ENCODE data around the gene MOV10L1.
"Not testable (repeated sequence)": the region's sequence is repeated elsewhere in the genome, so short reads cannot be mapped to it uniquely, and the experiment has no call there.

Gene MOV10L1

GRCh38 chr22:50165436-50166123, 75.8 kb downstream of the MOV10L1 start:
- DNase-seq, result no peak

- DNase-seq, result no peak
These were observed 78.1 kb downstream of the MOV10L1 start for GRCh38 chr22:50167689-50168489.

- not testable (repeated sequence) for DNase-seq
These were observed 78.8 kb downstream of the MOV10L1 start for GRCh38 chr22:50168490-50169180.

GRCh38 chr22:50169181-50169759, 79.5 kb downstream of the MOV10L1 start:
- no peak for DNase-seq

DNA sequence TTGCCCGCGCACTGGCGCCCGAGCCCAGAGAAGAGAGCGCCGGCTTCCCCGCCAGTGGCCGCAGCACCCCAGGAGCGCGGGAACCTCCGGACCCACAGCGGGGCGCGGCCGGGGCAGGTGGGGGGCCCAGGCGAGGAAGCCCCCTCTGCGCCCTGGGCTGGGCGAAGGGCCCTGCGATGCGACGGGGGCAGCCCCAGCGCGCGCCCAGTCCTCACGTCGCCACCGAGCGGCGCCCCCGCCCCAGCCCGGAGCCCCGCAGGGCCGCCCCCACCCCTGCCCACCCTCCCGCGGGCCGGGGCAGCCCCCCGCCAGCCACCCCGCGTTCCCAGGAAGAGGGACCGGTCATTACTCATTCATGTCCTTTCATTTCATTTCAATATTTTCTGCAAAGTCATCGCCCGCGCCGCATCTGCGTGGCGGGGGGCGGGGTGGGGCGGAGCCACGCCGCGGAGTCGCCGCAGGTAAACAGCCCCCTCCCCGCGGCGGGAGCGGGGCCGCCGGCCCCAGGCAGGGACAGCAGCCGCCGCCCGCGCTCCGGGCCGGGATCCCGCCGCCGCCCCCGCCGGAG, 80.1 kb downstream of the MOV10L1 start:
- no peak for DNase-seq

- no peak for DNase-seq
These were observed 80.9 kb downstream of the MOV10L1 start, which contains the start of gene PANX2 for GRCh38 chr22:50170453-50171318. TSS of gene PANX2 (plus strand) at chr22:50170731. CDS start at chr22:50170731, 0 bp downstream.

- DNase-seq, result no peak
These were observed 81.6 kb downstream of the MOV10L1 start for GRCh38 chr22:50171319-50171964.

GRCh38 chr22:50171965-50172421, 82.2 kb downstream of the MOV10L1 start:
- DNase-seq, result no peak

- no peak for DNase-seq
These were observed 83.6 kb downstream of the MOV10L1 start for GRCh38 chr22:50173311-50173982.

- no peak for DNase-seq
These were observed 84.2 kb downstream of the MOV10L1 start for GRCh38 chr22:50173983-50174355.

- no peak for DNase-seq
These were observed 84.8 kb downstream of the MOV10L1 start for GRCh38 chr22:50174382-50175190.

GRCh38 chr22:50175191-50175461, 85.3 kb downstream of the MOV10L1 start:
- DNase-seq, result no peak

GRCh38 chr22:50175921-50176849, 86.4 kb downstream of the MOV10L1 start:
- DNase-seq, result no peak

DNA sequence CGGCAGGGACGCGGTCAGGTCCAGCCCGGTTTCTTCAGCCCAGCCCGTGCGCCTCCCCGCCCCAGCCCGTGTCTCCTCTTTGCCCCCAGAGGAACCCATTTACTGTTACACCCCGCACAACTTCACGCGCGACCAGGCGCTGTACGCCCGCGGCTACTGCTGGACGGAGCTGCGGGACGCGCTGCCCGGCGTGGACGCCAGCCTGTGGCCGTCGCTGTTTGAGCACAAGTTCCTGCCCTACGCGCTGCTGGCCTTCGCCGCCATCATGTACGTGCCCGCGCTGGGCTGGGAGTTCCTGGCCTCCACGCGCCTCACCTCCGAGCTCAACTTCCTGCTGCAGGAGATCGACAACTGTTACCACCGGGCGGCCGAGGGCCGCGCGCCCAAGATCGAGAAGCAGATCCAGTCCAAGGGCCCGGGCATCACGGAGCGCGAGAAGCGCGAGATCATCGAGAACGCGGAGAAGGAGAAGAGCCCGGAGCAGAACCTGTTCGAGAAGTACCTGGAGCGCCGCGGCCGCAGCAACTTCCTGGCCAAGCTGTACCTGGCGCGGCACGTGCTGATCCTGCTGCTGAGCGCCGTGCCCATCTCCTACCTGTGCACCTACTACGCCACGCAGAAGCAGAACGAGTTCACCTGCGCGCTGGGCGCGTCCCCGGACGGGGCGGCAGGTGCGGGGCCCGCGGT, 87.2 kb downstream of the MOV10L1 start:
- DNase-seq, result no peak

DNA sequence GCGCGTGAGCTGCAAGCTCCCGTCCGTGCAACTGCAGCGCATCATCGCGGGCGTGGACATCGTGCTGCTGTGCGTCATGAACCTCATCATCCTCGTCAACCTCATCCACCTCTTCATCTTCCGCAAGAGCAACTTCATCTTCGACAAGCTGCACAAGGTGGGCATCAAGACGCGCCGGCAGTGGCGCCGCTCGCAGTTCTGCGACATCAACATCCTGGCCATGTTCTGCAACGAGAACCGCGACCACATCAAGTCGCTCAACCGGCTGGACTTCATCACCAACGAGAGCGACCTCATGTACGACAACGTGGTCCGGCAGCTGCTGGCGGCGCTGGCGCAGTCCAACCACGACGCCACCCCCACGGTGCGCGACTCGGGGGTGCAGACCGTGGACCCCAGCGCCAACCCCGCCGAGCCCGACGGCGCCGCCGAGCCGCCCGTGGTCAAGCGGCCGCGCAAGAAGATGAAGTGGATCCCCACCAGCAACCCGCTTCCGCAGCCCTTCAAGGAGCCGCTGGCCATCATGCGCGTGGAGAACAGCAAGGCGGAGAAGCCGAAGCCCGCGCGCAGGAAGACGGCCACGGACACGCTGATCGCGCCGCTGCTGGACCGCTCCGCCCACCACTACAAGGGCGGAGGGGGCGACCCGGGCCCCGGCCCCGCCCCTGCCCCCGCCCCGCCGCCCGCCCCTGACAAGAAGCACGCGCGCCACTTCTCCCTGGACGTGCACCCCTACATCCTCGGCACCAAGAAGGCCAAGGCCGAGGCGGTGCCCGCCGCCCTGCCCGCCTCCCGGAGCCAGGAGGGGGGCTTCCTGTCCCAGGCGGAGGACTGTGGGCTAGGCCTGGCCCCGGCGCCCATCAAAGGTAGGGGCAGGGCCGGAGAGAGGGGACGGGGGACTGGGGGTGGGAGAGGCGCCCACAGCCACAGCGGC, 88.0 kb downstream of the MOV10L1 start:
- no peak for DNase-seq

DNA sequence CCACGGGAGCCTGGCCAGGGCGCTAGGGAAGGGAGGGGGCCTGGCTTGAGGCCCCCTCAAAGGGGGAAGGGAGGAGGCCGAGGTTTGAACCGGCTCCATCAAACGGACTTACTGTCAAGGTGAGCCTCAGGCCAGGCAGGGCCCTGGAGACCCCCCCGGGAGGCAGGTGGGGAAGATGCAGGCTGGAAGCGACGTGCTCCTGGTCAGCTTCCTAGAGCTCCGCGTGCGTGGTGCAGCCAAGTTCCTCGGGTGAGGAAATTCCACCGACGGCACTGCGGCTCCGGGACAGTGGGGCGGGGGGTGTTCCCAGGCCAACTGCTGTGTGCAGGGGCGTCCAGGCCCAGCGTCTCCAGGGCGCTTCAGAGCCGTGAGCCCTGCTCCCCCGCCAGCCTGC, 88.7 kb downstream of the MOV10L1 start:
- DNase-seq, result no peak
